NB4 (cell line): Measurements from ENCODE around the gene CAPSL.

Source experiments
- CTCF ChIP-seq: IDR thresholded peaks from one replicate; pipeline ENCODE4 v1.5.1; 2012; ENCODE audit warnings: low read depth, low read length
- POLR2A ChIP-seq: IDR thresholded peaks from 2 replicates; pipeline ENCODE4 v1.6.1; 2011; ENCODE audit warnings: mild to moderate bottlenecking; ENCODE audit not compliant: insufficient read length; ENCODE audit errors: extremely low read depth

GRCh38 chr5:35857606-35858205 lies 80.7 kb downstream of the CAPSL start:
- no peak for TF ChIP-seq CTCF
- TF ChIP-seq POLR2A: no peak
